Measurements from ENCODE around the gene FHIP1A. TPM values are rescaled to one million over a fixed set of nuclear protein-coding genes. Genes with fewer than 3 reads are reported as not detected.

Gene FHIP1A
- total RNA-seq, result 10 to 100 TPM; 40.8 to 52.9 (median 44.5) TPM

GRCh38 chr4:151408630-151409469 lies at the start of gene FHIP1A:
Gene FHIP1A, plus strand, starts transcription at chr4:151409176. Its CDS starts 157,084 bp downstream, at chr4:151566260.
- in situ Hi-C loops (cut with MboI; ENCODE audit: low pct_ligation_motif_present in 1 of 4, low pct_unique_long_range_greater_than_20kb in 1 of 4, low sequenced_read_pairs in 3 of 4) (no loop called here), intact Hi-C loops (cut with DNase I; ENCODE audit: low total_unique reads) (no loop called here)
- Histone ChIP-seq H3K9me3 (no peaks in the 10 kb centered on the region), H3K4me3 (peak within 1 kb of the TSS; percentile 51 to 81 (median 61)), H3K27me3 (no peaks in the 10 kb centered on the region), H3K4me1 (peaks cover 4 to 34% (median 11%) of the 10 kb centered on the region in 4 donors), H3K27ac (peak within 1 kb of the TSS; percentile 85 to 90 (median 88)), H3K36me3 (no peaks in the 10 kb centered on the region)
- DNase-seq, result peak; percentile 93
- TF ChIP-seq EP300 (IDR thresholded peaks at IDR 0.05; ENCODE audit: low read depth) (no peak), CTCF (IDR thresholded peaks at IDR 0.05) (peak in 2 of 5 experiments; percentile 30 to 31), POLR2AphosphoS5 (IDR thresholded peaks at IDR 0.05) (peak; percentile 54 to 92 (median 90)), POLR2A (IDR thresholded peaks at IDR 0.05) (peak; percentile 91)
- WGBS, 2 donors (ENCODE audit: low coverage in 1 of 2), result 0% methylated on average over 28 of the region's 84 CpGs; no CpG with 5 or more reads in 1 of the 2 donors

GRCh38 chr4:151359576-151359975 lies 49.4 kb upstream of the FHIP1A start:
- Histone ChIP-seq H3K27ac (peak overlapping the region in 3 of 4 donors; percentile 3 to 51 (median 24)), H3K9me3 (no peaks in the 10 kb centered on the region), H3K4me3 (no peak overlapping the region), H3K36me3 (no peaks in the 10 kb centered on the region), H3K27me3 (no peaks in the 10 kb centered on the region), H3K4me1 (peaks cover 0 to 18% (median 7%) of the 10 kb centered on the region in 4 donors)
- peak; percentile 80 for DNase-seq
- WGBS, 2 donors (ENCODE audit: low coverage in 1 of 2), result 40 to 61% methylated on average over 4 of the region's 4 CpGs
- intact Hi-C loops (cut with DNase I; ENCODE audit: low total_unique reads) (loop anchor here (5.0 kb wide), 1 partner anchor 1482 kb away; no protein-coding TSS in a partner anchor), in situ Hi-C loops (cut with MboI; ENCODE audit: low pct_ligation_motif_present in 1 of 4, low pct_unique_long_range_greater_than_20kb in 1 of 4, low sequenced_read_pairs in 3 of 4) (loop anchor here (25.0 kb wide), 3 partner anchors 97 to 247 kb away; no protein-coding TSS in a partner anchor)
- TF ChIP-seq POLR2AphosphoS5 (IDR thresholded peaks at IDR 0.05), result no peak
- TF ChIP-seq POLR2A (IDR thresholded peaks at IDR 0.05), result no peak
- no peak for TF ChIP-seq CTCF (IDR thresholded peaks at IDR 0.05)
- TF ChIP-seq EP300 (IDR thresholded peaks at IDR 0.05; ENCODE audit: low read depth), result no peak

- DNase-seq, result no peak
- TF ChIP-seq CTCF (IDR thresholded peaks at IDR 0.05) (no peak), POLR2AphosphoS5 (IDR thresholded peaks at IDR 0.05) (no peak), EP300 (IDR thresholded peaks at IDR 0.05; ENCODE audit: low read depth) (no peak), POLR2A (IDR thresholded peaks at IDR 0.05) (no peak)
- Histone ChIP-seq H3K9me3 (no peaks in the 10 kb centered on the region), H3K36me3 (no peaks in the 10 kb centered on the region), H3K27me3 (no peaks in the 10 kb centered on the region), H3K4me1 (peaks cover 0 to 18% (median 7%) of the 10 kb centered on the region in 4 donors), H3K27ac (no peak overlapping the region), H3K4me3 (no peak overlapping the region)
- 93 to 100% methylated on average over 2 of the region's 2 CpGs for WGBS, 2 donors (ENCODE audit: low coverage in 1 of 2)
- intact Hi-C loops (cut with DNase I; ENCODE audit: low total_unique reads), result loop anchor here (5.0 to 10.0 kb wide), 2 partner anchors 86 to 244 kb away; partner anchors contain the start of gene PRSS48
- in situ Hi-C loops (cut with MboI; ENCODE audit: low pct_ligation_motif_present in 1 of 4, low pct_unique_long_range_greater_than_20kb in 1 of 4, low sequenced_read_pairs in 3 of 4), result loop anchor here (25.0 kb wide), 3 partner anchors 99 to 249 kb away; no protein-coding TSS in a partner anchor
Observed at GRCh38 chr4:151361126-151361525, 47.9 kb upstream of the FHIP1A start.

- Histone ChIP-seq H3K4me1 (peaks cover 0 to 18% (median 7%) of the 10 kb centered on the region in 4 donors), H3K9me3 (no peaks in the 10 kb centered on the region), H3K36me3 (no peaks in the 10 kb centered on the region), H3K27me3 (no peaks in the 10 kb centered on the region), H3K27ac (no peak overlapping the region), H3K4me3 (no peak overlapping the region)
- intact Hi-C loops (cut with DNase I; ENCODE audit: low total_unique reads) (loop anchor here (5.0 to 10.0 kb wide), 2 partner anchors 87 to 245 kb away; partner anchors contain the start of gene PRSS48), in situ Hi-C loops (cut with MboI; ENCODE audit: low pct_ligation_motif_present in 1 of 4, low pct_unique_long_range_greater_than_20kb in 1 of 4, low sequenced_read_pairs in 3 of 4) (loop anchor here (25.0 kb wide), 3 partner anchors 100 to 250 kb away; no protein-coding TSS in a partner anchor)
- no peak for DNase-seq
- TF ChIP-seq POLR2A (IDR thresholded peaks at IDR 0.05) (no peak), POLR2AphosphoS5 (IDR thresholded peaks at IDR 0.05) (no peak), EP300 (IDR thresholded peaks at IDR 0.05; ENCODE audit: low read depth) (no peak), CTCF (IDR thresholded peaks at IDR 0.05) (no peak)
- WGBS, 2 donors (ENCODE audit: low coverage in 1 of 2), result 75 to 86% methylated on average over 4 to 13 of the region's 13 CpGs
Observed at GRCh38 chr4:151361966-151362365, 47.0 kb upstream of the FHIP1A start.
